Measurements from ENCODE around the gene MYL9.

- no peak for TF ChIP-seq CTCF (conservative IDR thresholded peaks at IDR 0.05; ENCODE audit: low read depth in 2 of 2)
- no peak for TF ChIP-seq EZH2 (IDR thresholded peaks at IDR 0.05; ENCODE audit: low read depth, unreplicated experiment)
- no peak for TF ChIP-seq EZH2phosphoT487 (IDR thresholded peaks at IDR 0.05; ENCODE audit: unreplicated experiment)
- TF ChIP-seq CREB1 (CRISPR knock-in tag; IDR thresholded peaks at IDR 0.05; ENCODE audit: low read depth) = no peak
- TF ChIP-seq, protein P1, sequence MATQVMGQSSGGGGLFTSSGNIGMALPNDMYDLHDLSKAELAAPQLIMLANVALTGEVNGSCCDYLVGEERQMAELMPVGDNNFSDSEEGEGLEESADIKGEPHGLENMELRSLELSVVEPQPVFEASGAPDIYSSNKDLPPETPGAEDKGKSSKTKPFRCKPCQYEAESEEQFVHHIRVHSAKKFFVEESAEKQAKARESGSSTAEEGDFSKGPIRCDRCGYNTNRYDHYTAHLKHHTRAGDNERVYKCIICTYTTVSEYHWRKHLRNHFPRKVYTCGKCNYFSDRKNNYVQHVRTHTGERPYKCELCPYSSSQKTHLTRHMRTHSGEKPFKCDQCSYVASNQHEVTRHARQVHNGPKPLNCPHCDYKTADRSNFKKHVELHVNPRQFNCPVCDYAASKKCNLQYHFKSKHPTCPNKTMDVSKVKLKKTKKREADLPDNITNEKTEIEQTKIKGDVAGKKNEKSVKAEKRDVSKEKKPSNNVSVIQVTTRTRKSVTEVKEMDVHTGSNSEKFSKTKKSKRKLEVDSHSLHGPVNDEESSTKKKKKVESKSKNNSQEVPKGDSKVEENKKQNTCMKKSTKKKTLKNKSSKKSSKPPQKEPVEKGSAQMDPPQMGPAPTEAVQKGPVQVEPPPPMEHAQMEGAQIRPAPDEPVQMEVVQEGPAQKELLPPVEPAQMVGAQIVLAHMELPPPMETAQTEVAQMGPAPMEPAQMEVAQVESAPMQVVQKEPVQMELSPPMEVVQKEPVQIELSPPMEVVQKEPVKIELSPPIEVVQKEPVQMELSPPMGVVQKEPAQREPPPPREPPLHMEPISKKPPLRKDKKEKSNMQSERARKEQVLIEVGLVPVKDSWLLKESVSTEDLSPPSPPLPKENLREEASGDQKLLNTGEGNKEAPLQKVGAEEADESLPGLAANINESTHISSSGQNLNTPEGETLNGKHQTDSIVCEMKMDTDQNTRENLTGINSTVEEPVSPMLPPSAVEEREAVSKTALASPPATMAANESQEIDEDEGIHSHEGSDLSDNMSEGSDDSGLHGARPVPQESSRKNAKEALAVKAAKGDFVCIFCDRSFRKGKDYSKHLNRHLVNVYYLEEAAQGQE (IDR thresholded peaks at IDR 0.05; ENCODE audit: unreplicated experiment) = no peak
- TF ChIP-seq POLR2AphosphoS5 (IDR thresholded peaks at IDR 0.05; ENCODE audit: low read depth) = no peak
- TF ChIP-seq, protein P2, sequence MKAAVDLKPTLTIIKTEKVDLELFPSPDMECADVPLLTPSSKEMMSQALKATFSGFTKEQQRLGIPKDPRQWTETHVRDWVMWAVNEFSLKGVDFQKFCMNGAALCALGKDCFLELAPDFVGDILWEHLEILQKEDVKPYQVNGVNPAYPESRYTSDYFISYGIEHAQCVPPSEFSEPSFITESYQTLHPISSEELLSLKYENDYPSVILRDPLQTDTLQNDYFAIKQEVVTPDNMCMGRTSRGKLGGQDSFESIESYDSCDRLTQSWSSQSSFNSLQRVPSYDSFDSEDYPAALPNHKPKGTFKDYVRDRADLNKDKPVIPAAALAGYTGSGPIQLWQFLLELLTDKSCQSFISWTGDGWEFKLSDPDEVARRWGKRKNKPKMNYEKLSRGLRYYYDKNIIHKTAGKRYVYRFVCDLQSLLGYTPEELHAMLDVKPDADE (IDR thresholded peaks at IDR 0.05) = no peak
- TF ChIP-seq JUNB (IDR thresholded peaks at IDR 0.05; ENCODE audit: unreplicated experiment) = no peak
- TF ChIP-seq ZNF114 (CRISPR knock-in tag; IDR thresholded peaks at IDR 0.05) = no peak
- no peak for TF ChIP-seq STAT1 (IDR thresholded peaks at IDR 0.05; ENCODE audit: unreplicated experiment)
Measured at GRCh38 chr20:36593347-36593929, 52.1 kb downstream of the MYL9 start.

All from GM23338 (cell line).